Trophoblast cell (in vitro differentiated cells and primary cell): ENCODE results near the gene LAMTOR4.

ENCODE experiments used
- DNase-seq, 2 donors: peaks; one replicate each; pipeline ENCODE4 v3.0.0-alpha.2; 2016
- H2AFZ ChIP-seq: 2 replicates; pipeline ENCODE4 v1.6.1; 2013; ENCODE audit warnings: low read length, moderate library complexity, mild to moderate bottlenecking; ENCODE audit not compliant: insufficient read depth, poor library complexity
- H2AK5ac ChIP-seq: 2 replicates; pipeline ENCODE4 v1.6.1; 2013; ENCODE audit warnings: mild to moderate bottlenecking, low read length
- H2BK120ac ChIP-seq: 2 replicates; pipeline ENCODE4 v1.6.1; 2013; ENCODE audit warnings: low read length, mild to moderate bottlenecking, moderate library complexity; ENCODE audit not compliant: insufficient read depth, poor library complexity
- H2BK12ac ChIP-seq: 2 replicates; pipeline ENCODE4 v1.6.1; 2013; ENCODE audit warnings: mild to moderate bottlenecking, low read length, moderate library complexity
- H2BK5ac ChIP-seq: 2 replicates; pipeline ENCODE4 v1.6.1; 2013; ENCODE audit warnings: low read length, low read depth, moderate library complexity, mild to moderate bottlenecking; ENCODE audit not compliant: poor library complexity
- H3K14ac ChIP-seq: 2 replicates; pipeline ENCODE4 v1.6.1; 2013; ENCODE audit warnings: mild to moderate bottlenecking, low read length
- H3K18ac ChIP-seq: 2 replicates; pipeline ENCODE4 v1.6.1; 2013; ENCODE audit warnings: mild to moderate bottlenecking, low read length
- H3K23ac ChIP-seq: 2 replicates; pipeline ENCODE4 v1.6.1; 2013; ENCODE audit warnings: low read length
- H3K27ac ChIP-seq: 2 replicates; pipeline ENCODE4 v1.5.1; 2013; ENCODE audit warnings: low read depth, mild to moderate bottlenecking, inconsistent platforms, low read length, moderate library complexity
- H3K27me3 ChIP-seq: 2 replicates; pipeline ENCODE4 v1.6.1; 2013; ENCODE audit warnings: inconsistent platforms, mild to moderate bottlenecking, low read length, moderate library complexity; ENCODE audit not compliant: insufficient read depth
- H3K36me3 ChIP-seq, 2 experiments: 1 replicate in 1 of 2; 2 replicates in 1 of 2; pipeline ENCODE4 v1.6.1; 2013; ENCODE audit warnings: low read length in 2 of 2, mild to moderate bottlenecking in 2 of 2, moderate library complexity in 1 of 2; ENCODE audit not compliant: insufficient read depth in 2 of 2, control insufficient read depth in 1 of 2
- H3K4ac ChIP-seq: 2 replicates; pipeline ENCODE4 v1.6.1; 2013; ENCODE audit warnings: low read depth, mild to moderate bottlenecking, low read length, moderate library complexity
- H3K4me1 ChIP-seq, 2 experiments: 1 replicate in 1 of 2; 2 replicates in 1 of 2; pipeline ENCODE4 v1.6.1; 2013; ENCODE audit warnings: low read length in 2 of 2, mild to moderate bottlenecking in 2 of 2, moderate library complexity in 1 of 2; ENCODE audit not compliant: insufficient read depth in 2 of 2, control insufficient read depth in 1 of 2
- H3K4me2 ChIP-seq: 2 replicates; pipeline ENCODE4 v1.6.1; 2013; ENCODE audit warnings: inconsistent platforms, mild to moderate bottlenecking, low read length, moderate library complexity
- H3K4me3 ChIP-seq: 2 replicates; pipeline ENCODE4 v1.5.1; 2013; ENCODE audit warnings: mild to moderate bottlenecking, low read depth, low read length, inconsistent platforms
- H3K79me1 ChIP-seq: one replicate; pipeline ENCODE4 v1.6.1; 2013; ENCODE audit warnings: low read length
- H3K79me2 ChIP-seq: 2 replicates; pipeline ENCODE4 v1.6.1; 2013; ENCODE audit warnings: low read length, mild to moderate bottlenecking; ENCODE audit not compliant: control insufficient read depth, insufficient read depth, poor library complexity
- H3K9ac ChIP-seq: 2 replicates; pipeline ENCODE4 v1.6.1; 2013; ENCODE audit warnings: mild to moderate bottlenecking, low read length
- H3K9me3 ChIP-seq: 2 replicates; pipeline ENCODE4 v1.6.1; 2013; ENCODE audit warnings: low read depth, mild to moderate bottlenecking, control low read depth, inconsistent platforms, low read length; ENCODE audit not compliant: insufficient read depth
- H4K12ac ChIP-seq: 2 replicates; pipeline ENCODE4 v1.6.1; 2013; ENCODE audit warnings: low read depth, mild to moderate bottlenecking, low read length, moderate library complexity
- H4K8ac ChIP-seq: 2 replicates; pipeline ENCODE4 v1.6.1; 2013; ENCODE audit warnings: low read depth, mild to moderate bottlenecking, low read length, moderate library complexity
- H4K91ac ChIP-seq: one replicate; pipeline ENCODE4 v1.6.1; 2013; ENCODE audit warnings: low read depth, mild to moderate bottlenecking, low read length, moderate library complexity
- WGBS: extraction: QIAGEN DNeasy Blood & Tissue Kit; methylation state at CpG from one replicate; pipeline ENCODE4 v1.1.7; 2013; ENCODE audit warnings: missing lambda C conversion rate; ENCODE audit not compliant: insufficient read length, insufficient coverage; ENCODE audit errors: extremely low coverage; 5-methylcytosine and 5-hydroxymethylcytosine counted together

LAMTOR4 gene

DNA sequence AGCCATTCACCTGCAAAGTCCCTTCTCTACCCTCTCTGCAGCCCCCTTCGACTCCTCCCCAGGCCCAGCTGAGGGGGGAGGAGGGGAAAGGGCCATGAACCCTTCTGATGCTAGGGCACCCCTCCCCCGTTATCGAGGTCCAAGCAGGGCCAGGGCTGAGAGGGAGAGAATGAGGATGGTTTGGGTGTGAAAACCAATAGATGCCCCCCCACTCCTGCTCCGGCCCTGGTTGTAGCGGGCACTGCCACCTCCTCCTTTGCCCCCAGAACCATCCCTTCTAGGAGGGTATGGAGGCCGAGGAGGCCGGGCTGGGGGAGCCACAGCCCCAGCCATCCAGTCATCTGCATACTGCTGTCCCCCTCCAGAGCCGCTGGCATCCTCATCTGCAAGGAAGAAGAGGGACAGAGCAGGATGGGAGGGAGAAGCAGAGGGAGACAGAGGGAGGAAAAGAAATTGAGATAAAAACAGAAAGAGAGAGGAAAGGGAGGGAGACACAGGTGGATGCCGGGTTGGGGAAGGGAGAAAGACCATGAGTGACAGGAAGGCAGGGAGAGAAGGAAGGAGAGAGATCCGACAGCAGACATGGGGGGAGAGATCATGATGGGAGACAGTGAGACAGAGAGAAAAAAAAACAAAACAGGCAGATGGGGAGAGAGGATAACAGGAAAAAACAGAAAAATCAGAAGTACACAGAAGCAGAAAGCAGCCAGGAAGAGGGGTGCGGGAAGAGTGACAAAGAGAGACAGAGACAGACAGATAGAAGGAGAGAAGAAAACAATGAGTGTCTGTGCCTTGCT is 21.6 kb downstream of the LAMTOR4 start:
- Histone ChIP-seq H3K9me3 (peaks cover 3% of the 10 kb centered on the region), H3K4me1 (peaks cover 0 to 3% of the 10 kb centered on the region in 2 experiments), H3K4me2 (no peak overlapping the region), H4K91ac (no peak overlapping the region), H4K12ac (no peak overlapping the region), H2AK5ac (no peak overlapping the region), H2AFZ (no peak overlapping the region), H2BK5ac (no peak overlapping the region), H3K14ac (no peak overlapping the region), H3K36me3 (no peaks in the 10 kb centered on the region), H3K4me3 (no peak overlapping the region), H3K23ac (no peak overlapping the region), H3K79me1 (no peaks in the 10 kb centered on the region), H3K27me3 (peaks cover 42% of the 10 kb centered on the region), H3K9ac (no peak overlapping the region), H2BK12ac (no peak overlapping the region), H4K8ac (no peak overlapping the region), H3K18ac (no peak overlapping the region), H3K79me2 (no peaks in the 10 kb centered on the region), H3K4ac (no peak overlapping the region), H2BK120ac (no peak overlapping the region), H3K27ac (no peak overlapping the region)
- no peak for DNase-seq
- WGBS = no CpG with 5 or more reads among the region's 11 CpGs

DNA sequence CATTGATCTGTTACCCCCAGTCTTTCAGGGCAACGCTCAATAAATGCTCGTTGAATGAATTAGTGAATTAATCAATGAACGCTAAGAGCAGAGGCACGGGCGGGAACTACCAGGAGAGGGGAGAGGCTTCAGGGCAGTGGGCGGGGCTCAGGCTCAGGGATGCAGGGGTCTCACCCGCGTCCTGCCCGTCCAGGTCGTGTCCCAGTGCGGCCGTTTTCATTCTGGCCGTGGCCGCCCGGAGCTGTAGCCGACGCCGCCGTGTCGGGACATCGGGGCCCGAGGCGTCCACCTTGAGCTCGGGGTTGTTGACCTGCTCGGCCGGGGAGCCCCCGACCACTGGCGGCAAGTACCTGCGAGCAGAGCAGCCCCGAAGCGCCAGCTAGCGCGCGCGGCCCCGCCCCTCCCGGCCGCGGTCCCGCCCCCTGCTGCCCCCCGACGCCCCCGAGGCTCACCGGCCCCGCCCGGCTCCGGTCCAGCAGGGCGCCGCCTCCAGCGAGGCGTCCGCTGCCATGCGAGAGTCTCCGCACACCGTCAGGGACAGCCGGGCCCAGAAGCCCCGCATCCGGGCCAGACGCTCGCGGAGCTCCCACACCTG is 22.5 kb downstream of the LAMTOR4 start:
- Histone ChIP-seq H3K36me3 (no peaks in the 10 kb centered on the region), H2BK12ac (no peak overlapping the region), H3K27ac (no peak overlapping the region), H4K12ac (no peak overlapping the region), H2BK5ac (no peak overlapping the region), H3K9ac (no peak overlapping the region), H2AFZ (peak overlapping the region; percentile 37), H3K27me3 (peaks cover 42% of the 10 kb centered on the region), H3K9me3 (peaks cover 3% of the 10 kb centered on the region), H2AK5ac (no peak overlapping the region), H3K79me1 (no peaks in the 10 kb centered on the region), H4K91ac (no peak overlapping the region), H3K23ac (no peak overlapping the region), H3K4ac (no peak overlapping the region), H3K79me2 (no peaks in the 10 kb centered on the region), H3K18ac (no peak overlapping the region), H3K4me3 (peak overlapping the region; percentile 3), H4K8ac (no peak overlapping the region), H3K4me2 (peak overlapping the region; percentile 71), H3K4me1 (peaks cover 0 to 3% of the 10 kb centered on the region in 2 experiments), H3K14ac (no peak overlapping the region), H2BK120ac (no peak overlapping the region)
- WGBS = no CpG with 5 or more reads among the region's 61 CpGs
- DNase-seq = no peak

GRCh38 chr7:100171840-100172239 is 23.1 kb downstream of the LAMTOR4 start:
- H2BK120ac ChIP-seq = no peak overlapping the region
- no peak overlapping the region for H4K91ac ChIP-seq
- no peak overlapping the region for H3K27ac ChIP-seq
- DNase-seq = no peak
- H2AFZ ChIP-seq = no peak overlapping the region
- no peaks in the 10 kb centered on the region for H3K79me1 ChIP-seq
- H3K4ac ChIP-seq = no peak overlapping the region
- H3K23ac ChIP-seq = no peak overlapping the region
- H4K8ac ChIP-seq = no peak overlapping the region
- no peak overlapping the region for H2BK5ac ChIP-seq
- peaks cover 38% of the 10 kb centered on the region for H3K27me3 ChIP-seq
- H2BK12ac ChIP-seq = no peak overlapping the region
- H3K9ac ChIP-seq = no peak overlapping the region
- H2AK5ac ChIP-seq = no peak overlapping the region
- H3K36me3 ChIP-seq = no peaks in the 10 kb centered on the region
- H4K12ac ChIP-seq = no peak overlapping the region
- H3K4me3 ChIP-seq = no peak overlapping the region
- no peak overlapping the region for H3K18ac ChIP-seq
- H3K9me3 ChIP-seq = peaks cover under 1% of the 10 kb centered on the region
- peak overlapping the region; percentile 3 for H3K4me2 ChIP-seq
- H3K4me1 ChIP-seq = peaks cover 0 to 3% of the 10 kb centered on the region in 2 experiments
- WGBS = no CpG with 5 or more reads among the region's 22 CpGs
- H3K14ac ChIP-seq = no peak overlapping the region
- H3K79me2 ChIP-seq = no peaks in the 10 kb centered on the region

DNA sequence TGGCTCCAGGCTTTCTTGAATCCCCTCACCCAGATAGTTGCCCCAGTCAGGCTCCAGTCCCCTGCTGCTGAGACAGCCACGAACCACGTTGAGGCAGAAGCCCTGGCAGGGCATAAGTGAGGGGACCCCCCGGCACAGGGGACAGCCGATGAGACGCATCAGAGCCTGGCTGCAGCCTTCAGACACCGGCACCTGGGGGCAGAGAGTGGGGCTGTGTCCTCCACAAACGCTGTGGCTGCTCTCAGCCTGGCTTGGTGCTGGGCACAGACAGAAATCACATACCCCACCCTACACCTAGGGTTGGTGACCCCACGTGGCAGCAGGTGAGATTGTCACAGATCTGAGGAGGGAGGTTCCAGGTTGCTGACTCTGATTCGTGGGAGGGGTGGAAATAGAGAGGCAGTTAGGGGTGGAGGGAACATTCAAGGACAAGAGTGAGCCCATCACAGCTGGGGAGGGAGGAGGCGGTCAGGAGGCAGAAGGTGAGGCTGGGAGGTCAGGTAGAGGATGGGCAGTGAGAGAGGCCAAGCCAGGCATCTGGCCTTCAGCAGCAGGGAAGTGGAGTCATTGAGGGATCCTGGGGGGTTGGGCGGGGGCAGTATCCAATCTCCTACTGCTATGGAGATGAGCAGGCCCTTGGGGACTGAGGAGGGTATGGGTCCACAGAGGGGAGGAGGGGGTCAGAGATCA is 25.2 kb downstream of the LAMTOR4 start:
- H2BK5ac ChIP-seq = no peak overlapping the region
- H3K14ac ChIP-seq = no peak overlapping the region
- H2AK5ac ChIP-seq = no peak overlapping the region
- no peak overlapping the region for H3K9ac ChIP-seq
- H4K8ac ChIP-seq = no peak overlapping the region
- H4K12ac ChIP-seq = no peak overlapping the region
- peaks cover 3 to 6% of the 10 kb centered on the region in 2 experiments for H3K4me1 ChIP-seq
- H2AFZ ChIP-seq = no peak overlapping the region
- no peak overlapping the region for H2BK120ac ChIP-seq
- WGBS = no CpG with 5 or more reads among the region's 11 CpGs
- no peak overlapping the region for H3K27ac ChIP-seq
- no peaks in the 10 kb centered on the region for H3K36me3 ChIP-seq
- H3K23ac ChIP-seq = no peak overlapping the region
- peaks cover 4% of the 10 kb centered on the region for H3K9me3 ChIP-seq
- H2BK12ac ChIP-seq = no peak overlapping the region
- H3K79me2 ChIP-seq = peaks cover 2% of the 10 kb centered on the region
- H3K27me3 ChIP-seq = peaks cover 24% of the 10 kb centered on the region
- no peak overlapping the region for H4K91ac ChIP-seq
- no peak overlapping the region for H3K4ac ChIP-seq
- peaks cover 3% of the 10 kb centered on the region for H3K79me1 ChIP-seq
- DNase-seq = no peak
- no peak overlapping the region for H3K4me2 ChIP-seq
- no peak overlapping the region for H3K18ac ChIP-seq
- H3K4me3 ChIP-seq = no peak overlapping the region
